Astrocyte of the cerebellum (primary cell): ENCODE data around the gene FUBP1.

Experiments used
- DNase-seq: peaks from one replicate; pipeline ENCODE4 v3.0.0-alpha.2; 2011; ENCODE audit warnings: low read depth
- H3K4me3 ChIP-seq: 2 replicates; pipeline ENCODE4 v1.5.1; 2011; ENCODE audit warnings: mild to moderate bottlenecking, low read depth, low read length, moderate library complexity
- in situ Hi-C: cut with HindIII; loops from 2 replicates; pipeline ENCODE4 v1.10.0; 2017; ENCODE audit warnings: low sequenced_read_pairs
- TF ChIP-seq, protein P1 (sequence below): IDR thresholded peaks from 2 replicates; pipeline ENCODE4 v1.5.1; 2012; ENCODE audit warnings: low read length, low read depth, moderate library complexity, mild to moderate bottlenecking; ENCODE audit errors: missing control alignments

FUBP1 gene

GRCh38 chr1:77950873-77951272, 28.0 kb downstream of the FUBP1 start:
- no peak for DNase-seq
- in situ Hi-C loops, result loop anchor here (5.0 kb wide), 1 partner anchor 36 kb away; no protein-coding TSS in a partner anchor
- TF ChIP-seq, protein P1, sequence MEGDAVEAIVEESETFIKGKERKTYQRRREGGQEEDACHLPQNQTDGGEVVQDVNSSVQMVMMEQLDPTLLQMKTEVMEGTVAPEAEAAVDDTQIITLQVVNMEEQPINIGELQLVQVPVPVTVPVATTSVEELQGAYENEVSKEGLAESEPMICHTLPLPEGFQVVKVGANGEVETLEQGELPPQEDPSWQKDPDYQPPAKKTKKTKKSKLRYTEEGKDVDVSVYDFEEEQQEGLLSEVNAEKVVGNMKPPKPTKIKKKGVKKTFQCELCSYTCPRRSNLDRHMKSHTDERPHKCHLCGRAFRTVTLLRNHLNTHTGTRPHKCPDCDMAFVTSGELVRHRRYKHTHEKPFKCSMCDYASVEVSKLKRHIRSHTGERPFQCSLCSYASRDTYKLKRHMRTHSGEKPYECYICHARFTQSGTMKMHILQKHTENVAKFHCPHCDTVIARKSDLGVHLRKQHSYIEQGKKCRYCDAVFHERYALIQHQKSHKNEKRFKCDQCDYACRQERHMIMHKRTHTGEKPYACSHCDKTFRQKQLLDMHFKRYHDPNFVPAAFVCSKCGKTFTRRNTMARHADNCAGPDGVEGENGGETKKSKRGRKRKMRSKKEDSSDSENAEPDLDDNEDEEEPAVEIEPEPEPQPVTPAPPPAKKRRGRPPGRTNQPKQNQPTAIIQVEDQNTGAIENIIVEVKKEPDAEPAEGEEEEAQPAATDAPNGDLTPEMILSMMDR, result no peak
- H3K4me3 ChIP-seq, result no peak overlapping the region

DNA sequence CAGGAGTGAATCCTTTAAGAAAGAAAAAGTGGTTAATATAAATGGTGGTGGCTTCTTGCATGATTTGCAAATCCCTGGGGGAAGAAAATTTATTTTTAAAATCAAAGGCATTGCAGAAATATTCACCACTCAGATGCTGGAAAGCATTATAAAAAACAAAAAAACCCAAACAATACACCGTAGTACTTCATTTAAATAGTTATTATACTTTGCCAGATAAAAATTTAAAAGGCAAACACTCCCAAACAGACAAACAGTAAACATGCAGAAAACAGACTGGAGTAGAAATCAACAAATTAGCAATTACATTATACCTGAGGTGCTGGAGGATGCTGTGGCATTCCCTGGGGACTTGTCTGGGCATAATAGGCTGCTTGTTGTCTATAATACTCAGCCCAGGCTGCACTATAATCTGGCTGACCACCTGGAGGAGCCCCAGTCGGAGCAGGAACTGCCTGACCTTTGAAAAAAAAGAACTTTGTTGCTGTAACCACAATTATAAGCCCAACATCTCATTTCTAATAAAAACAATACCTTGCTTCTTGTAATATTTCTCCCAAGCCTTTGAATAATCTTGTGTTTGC, 29.9 kb downstream of the FUBP1 start:
- peak; percentile 27 for DNase-seq
- no peak overlapping the region for H3K4me3 ChIP-seq
- TF ChIP-seq, protein P1, result peak; percentile 51
- in situ Hi-C loops, result no loop called here

GRCh38 chr1:77945345-77945744, 33.5 kb downstream of the FUBP1 start:
- H3K4me3 ChIP-seq, result no peak overlapping the region
- TF ChIP-seq, protein P1, result no peak
- DNase-seq, result no peak
- in situ Hi-C loops, result no loop called here

GRCh38 chr1:77942400-77943140, 36.3 kb downstream of the FUBP1 start:
- in situ Hi-C loops, result no loop called here
- TF ChIP-seq, protein P1, result no peak
- H3K4me3 ChIP-seq, result no peak overlapping the region
- no peak for DNase-seq

DNA sequence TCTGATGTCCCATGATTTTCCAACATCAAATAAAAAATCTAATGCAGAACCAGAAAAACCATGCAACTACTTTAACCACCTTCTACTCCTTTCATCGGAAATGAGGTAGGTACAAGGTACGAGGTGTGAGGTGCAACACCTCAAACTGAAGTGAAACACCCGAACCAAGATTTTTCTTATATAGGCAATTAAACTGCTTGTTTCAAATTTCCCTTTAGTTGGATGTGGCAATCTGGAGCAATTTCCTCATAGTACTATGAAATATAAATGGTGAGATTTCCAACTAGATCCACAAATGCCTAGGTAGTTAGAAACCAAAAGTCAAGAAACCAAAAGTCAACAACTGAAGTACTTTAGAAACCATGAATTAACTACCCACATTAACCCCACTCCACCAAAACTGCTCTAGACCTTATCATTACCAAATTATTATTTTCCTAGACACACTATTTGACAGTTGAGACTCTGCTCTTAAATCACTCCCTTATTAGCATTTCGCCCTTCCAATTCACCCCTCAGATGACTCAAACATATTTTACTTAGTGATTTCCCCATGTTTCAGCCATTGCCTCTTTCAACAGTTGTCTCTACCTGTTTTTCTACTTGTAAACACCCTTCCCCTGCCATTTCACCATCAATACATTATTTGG, 37.8 kb downstream of the FUBP1 start:
- in situ Hi-C loops, result no loop called here
- DNase-seq, result no peak
- TF ChIP-seq, protein P1, result no peak
- no peak overlapping the region for H3K4me3 ChIP-seq

DNA sequence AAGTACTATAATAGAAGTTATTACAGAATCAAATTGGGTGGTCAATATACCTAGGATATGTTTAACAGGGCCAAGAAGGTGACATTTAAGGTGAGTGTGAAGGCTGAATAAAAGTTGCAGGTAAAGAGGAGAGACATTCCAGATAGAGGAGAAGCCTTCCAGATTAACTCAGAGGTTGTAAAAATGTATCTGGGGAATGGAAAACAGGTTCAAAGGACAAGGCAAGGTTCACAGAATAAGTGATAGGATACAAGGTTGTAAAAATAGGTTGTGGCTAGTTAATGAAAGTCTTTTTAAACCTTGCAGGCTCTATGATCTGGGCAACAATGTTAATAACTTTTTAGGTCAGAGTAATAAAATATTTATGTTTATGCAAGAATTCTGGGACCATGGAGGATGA, 40.2 kb downstream of the FUBP1 start:
- no peak for DNase-seq
- in situ Hi-C loops, result no loop called here
- TF ChIP-seq, protein P1, result no peak
- no peak overlapping the region for H3K4me3 ChIP-seq
